OCI-LY7 (cell line): ENCODE measurements around the gene PRRG2. TPM values are rescaled to one million over a fixed set of nuclear protein-coding genes. Genes with fewer than 3 reads are reported as not detected.
A peak's percentile ranks its signal among the peaks of the same experiment; 100 is the strongest.

ENCODE experiments used
- BruUV-seq: library from RNA; stranded (reverse); fragments of 400-500 nt; replicated peaks from 2 replicates; lab custom pipeline; 2021; lab: Mats Ljungman, UMichigan
- CTCF ChIA-PET: fragments of 300-600 bp; sonication (Branson Sonifier 250); formaldehyde crosslinking; loops from one replicate; lab custom pipeline; 2022; ENCODE audit warnings: antibody characterized with exemption; ENCODE audit not compliant: unreplicated experiment; lab: Charles Lee
- POLR2A ChIA-PET: fragments of 300-600 bp; sonication (Branson Sonifier 250); formaldehyde crosslinking; loops from one replicate; lab custom pipeline; 2022; ENCODE audit warnings: antibody characterized with exemption; lab: Charles Lee
- DNase-seq: peaks from one replicate; pipeline ENCODE4 v3.0.0-alpha.2; 2015; ENCODE audit warnings: low spot score
- H2AFZ ChIP-seq: fragments of 200-600 bp; sonication (generic), shearing (Covaris generic); 2 replicates; pipeline ENCODE4 v1.6.1; 2014; ENCODE audit warnings: mild to moderate bottlenecking, antibody characterized with exemption, low read length, moderate library complexity
- H3K27ac ChIP-seq: fragments of 200-600 bp; sonication (generic); 2 replicates; pipeline ENCODE4 v1.5.1; 2014; ENCODE audit warnings: mixed run types, low read depth, mild to moderate bottlenecking, moderate library complexity, low read length, inconsistent platforms; ENCODE audit not compliant: poor library complexity, severe bottlenecking
- H3K36me3 ChIP-seq: fragments of 200-600 bp; sonication (generic); 2 replicates; pipeline ENCODE4 v1.6.1; 2014; ENCODE audit warnings: mild to moderate bottlenecking, antibody characterized with exemption, low read length, moderate library complexity, mixed read lengths; ENCODE audit not compliant: insufficient read depth
- H3K4me1 ChIP-seq: fragments of 200-600 bp; sonication (generic); 2 replicates; pipeline ENCODE4 v1.5.1; 2014; ENCODE audit warnings: mild to moderate bottlenecking, low read length; ENCODE audit not compliant: insufficient read depth, poor library complexity, severe bottlenecking
- H3K4me2 ChIP-seq: fragments of 200-600 bp; sonication (generic); 2 replicates; pipeline ENCODE4 v1.6.1; 2014; ENCODE audit warnings: mild to moderate bottlenecking, low read length
- H3K4me3 ChIP-seq: fragments of 200-600 bp; sonication (generic); 2 replicates; pipeline ENCODE4 v1.5.1; 2014; ENCODE audit warnings: mild to moderate bottlenecking, low read depth, low read length; ENCODE audit not compliant: poor library complexity, severe bottlenecking
- H3K79me2 ChIP-seq: fragments of 200-600 bp; sonication (generic); 2 replicates; pipeline ENCODE4 v1.6.1; 2016; ENCODE audit warnings: low read depth, mild to moderate bottlenecking, low read length, moderate library complexity, mixed read lengths; ENCODE audit not compliant: insufficient read depth
- H3K9me2 ChIP-seq: fragments of 200-600 bp; sonication (generic); 2 replicates; pipeline ENCODE4 v1.6.1; 2016; ENCODE audit warnings: mild to moderate bottlenecking, low read length, mixed read lengths; ENCODE audit not compliant: insufficient read depth
- H3K9me3 ChIP-seq: fragments of 200-600 bp; sonication (generic); 2 replicates; pipeline ENCODE4 v1.6.1; 2014; ENCODE audit warnings: mild to moderate bottlenecking, mixed run types, low read length, mixed read lengths
- H4K20me1 ChIP-seq: fragments of 200-600 bp; sonication (generic); 2 replicates; pipeline ENCODE4 v1.6.1; 2014; ENCODE audit warnings: mild to moderate bottlenecking, antibody characterized with exemption, low read length, moderate library complexity, mixed read lengths; ENCODE audit not compliant: insufficient read depth
- CTCF ChIP-seq: fragments of 200-600 bp; sonication (generic); conservative IDR thresholded peaks from 2 replicates; pipeline ENCODE4 v1.5.1; 2014; ENCODE audit warnings: mild to moderate bottlenecking, antibody characterized with exemption, low read length, moderate library complexity, mixed read lengths
- EZH2phosphoT487 ChIP-seq: fragments of 200-600 bp; sonication (generic); IDR thresholded peaks from 2 replicates; pipeline ENCODE4 v1.6.1; 2018; ENCODE audit warnings: low read depth, borderline replicate concordance, mild to moderate bottlenecking, mixed run types, antibody characterized with exemption, low read length, moderate library complexity, mixed read lengths
- intact Hi-C: fragments of 100-400 bp; cut with micrococcal nuclease; formaldehyde crosslinking; loops from one replicate; pipeline ENCODE4 v1.10.0; 2022; ENCODE audit not compliant: unreplicated experiment
- total RNA-seq, 2 experiments: library from RNA; depleted of rRNA in 1 of 2; stranded (reverse); fragments of >200 nt in 1 of 2; shearing (Covaris generic) in 1 of 2; gene quantifications; 2 replicates each; pipeline ENCODE4 v1.2.3, GENCODE V29; 2014 to 2022

PRRG2 gene
- total RNA-seq, 2 experiments from 2014 or later, result 2.4 to 2.7 TPM

- CTCF ChIA-PET, result no interaction called here
- Histone ChIP-seq H4K20me1 (no peaks in the 10 kb centered on the region), H3K9me2 (no peaks in the 10 kb centered on the region), H3K4me3 (no peak overlapping the region), H3K4me2 (no peak overlapping the region), H3K27ac (no peak overlapping the region), H3K36me3 (no peaks in the 10 kb centered on the region), H3K79me2 (peaks cover 7% of the 10 kb centered on the region), H3K4me1 (peaks cover 5% of the 10 kb centered on the region), H2AFZ (no peak overlapping the region), H3K9me3 (no peaks in the 10 kb centered on the region)
- DNase-seq, result no peak
- no TSS peak for BruUV-seq
- intact Hi-C loops, result no loop called here
- TF ChIP-seq EZH2phosphoT487, result no peak
- TF ChIP-seq CTCF, result no peak
- POLR2A ChIA-PET, result interaction anchor here (1.6 kb wide), 1 partner anchor 89 kb away, joined by 3 read pairs; no protein-coding TSS in a partner anchor
Measured at GRCh38 chr19:49587227-49587626, 6.1 kb downstream of the PRRG2 start.

GRCh38 chr19:49588365-49589122, 7.4 kb downstream of the PRRG2 start:
- no peak overlapping the region for H3K27ac ChIP-seq
- TF ChIP-seq CTCF (no peak), EZH2phosphoT487 (no peak)
- no TSS peak for BruUV-seq
- H3K4me1 ChIP-seq, result peaks cover 6% of the 10 kb centered on the region
- H3K4me3 ChIP-seq, result no peak overlapping the region
- peaks cover 17% of the 10 kb centered on the region for H3K79me2 ChIP-seq
- no peak overlapping the region for H2AFZ ChIP-seq
- peaks cover under 1% of the 10 kb centered on the region; the same call in 1 of the 2 replicates for H3K36me3 ChIP-seq
- no peak overlapping the region for H3K4me2 ChIP-seq
- intact Hi-C loops, result no loop called here
- ChIA-PET POLR2A (interaction anchor here (0.7 to 1.6 kb wide), 2 partner anchors 76 to 88 kb away, joined by 3 to 4 read pairs; no protein-coding TSS in a partner anchor), CTCF (no interaction called here)
- H3K9me3 ChIP-seq, result no peaks in the 10 kb centered on the region
- no peak for DNase-seq
- H4K20me1 ChIP-seq, result no peaks in the 10 kb centered on the region
- no peaks in the 10 kb centered on the region for H3K9me2 ChIP-seq

GRCh38 chr19:49589502-49589905, 8.4 kb downstream of the PRRG2 start:
- Histone ChIP-seq H2AFZ (peak overlapping the region; percentile 62; the same call in 1 of the 2 replicates), H3K27ac (peak overlapping the region; percentile 36), H3K4me3 (peak overlapping the region; percentile 38), H3K4me1 (peaks cover 13% of the 10 kb centered on the region), H4K20me1 (peaks cover 8% of the 10 kb centered on the region; the same call in 1 of the 2 replicates), H3K9me2 (no peaks in the 10 kb centered on the region), H3K4me2 (peak overlapping the region; percentile 69), H3K79me2 (peaks cover 25% of the 10 kb centered on the region), H3K9me3 (no peaks in the 10 kb centered on the region), H3K36me3 (peaks cover 11% of the 10 kb centered on the region)
- intact Hi-C loops, result no loop called here
- TF ChIP-seq CTCF (no peak), EZH2phosphoT487 (no peak)
- DNase-seq, result no peak
- no TSS peak for BruUV-seq
- CTCF ChIA-PET, result no interaction called here
- POLR2A ChIA-PET, result interaction anchor here (0.6 to 2.7 kb wide), 3 partner anchors 9 to 276 kb away, joined by 3 to 9 read pairs (median 4); partner anchors contain the start of genes NOSIP and PRRG2
